ENCODE results near the gene PCK1. TPM values are rescaled to one million over a fixed set of nuclear protein-coding genes. Genes with fewer than 3 reads are reported as not detected.

The PCK1 gene
- total RNA-seq, 1 experiment from 2014 or later, result 0.49 TPM

- no peaks in the 10 kb centered on the region for H3K9me2 ChIP-seq (ENCODE audit: insufficient read depth)
- no peak overlapping the region for H3K4me2 ChIP-seq (ENCODE audit: low read length)
- ChIA-PET CTCF (no interaction called here), POLR2A (no interaction called here), RAD21 (ENCODE audit: low non-redundant PET in 1 of 2, low total read pairs in 2 of 2, uncharacterized antibody in 2 of 2, unreplicated experiment in 2 of 2) (no interaction called here)
- H4K20me1 ChIP-seq (ENCODE audit: insufficient read depth), result no peaks in the 10 kb centered on the region
- DNase-seq (ENCODE audit: low read depth, low spot score) (no peak), ATAC-seq (no peak)
- H3K27me3 ChIP-seq (ENCODE audit: insufficient read depth, low read length), result peaks cover 58% of the 10 kb centered on the region
- no peaks in the 10 kb centered on the region for H3K36me3 ChIP-seq (ENCODE audit: control insufficient read depth in 1 of 2, insufficient read depth in 2 of 2, low read length in 2 of 2)
- H3K9ac ChIP-seq (ENCODE audit: low read length), result no peak overlapping the region
- no peak for TF ChIP-seq CEBPB (IDR thresholded peaks at IDR 0.05; ENCODE audit: low read depth)
- H2AFZ ChIP-seq (ENCODE audit: low read depth, low read length, poor library complexity, severe bottlenecking), result no peak overlapping the region
- H3K79me2 ChIP-seq (ENCODE audit: insufficient read depth, low read length), result no peaks in the 10 kb centered on the region
- H3K27ac ChIP-seq (ENCODE audit: low read depth, low read length), result no peak overlapping the region
- intact Hi-C loops (cut with micrococcal nuclease), result no loop called here
- no peaks in the 10 kb centered on the region for H3K9me3 ChIP-seq (ENCODE audit: control insufficient read depth in 1 of 2, insufficient read depth in 1 of 2, low read depth in 1 of 2, low read length in 2 of 2)
- no TSS peak for BruUV-seq (replicated peaks)
- H3K4me1 ChIP-seq (ENCODE audit: control insufficient read depth in 1 of 2, insufficient read depth in 2 of 2, low read length in 2 of 2), result peaks cover 2 to 13% of the 10 kb centered on the region in 2 experiments; a peak in 2 of 4 replicates
- no peak overlapping the region for H3K4me3 ChIP-seq (replicated peaks in 1 of 2; ENCODE audit: low read depth in 1 of 2, low read length in 2 of 2)
These were observed 1.0 kb upstream of the PCK1 start for GRCh38 chr20:57559658-57560553.

GRCh38 chr20:57561356-57562279 is 708 bp downstream of the PCK1 start:
- ChIA-PET POLR2A (no interaction called here), RAD21 (ENCODE audit: low non-redundant PET in 1 of 2, low total read pairs in 2 of 2, uncharacterized antibody in 2 of 2, unreplicated experiment in 2 of 2) (no interaction called here), CTCF (no interaction called here)
- TF ChIP-seq SIN3A (IDR thresholded peaks at IDR 0.05; ENCODE audit: low read depth) (no peak), SP1 (IDR thresholded peaks at IDR 0.05; ENCODE audit: low read depth) (no peak), EGR1 (IDR thresholded peaks at IDR 0.05; ENCODE audit: low read depth) (no peak), POLR2A (IDR thresholded peaks at IDR 0.05; ENCODE audit: borderline replicate concordance, extremely low read depth, insufficient read depth, insufficient read length) (no peak), TCF7L2 (IDR thresholded peaks at IDR 0.05; ENCODE audit: borderline replicate concordance, extremely low read depth, insufficient read depth, insufficient read length) (no peak), EZH2 (IDR thresholded peaks at IDR 0.05) (no peak)
- BruUV-seq (replicated peaks), result no TSS peak
- no peak for ATAC-seq
- no peak for DNase-seq (ENCODE audit: low read depth, low spot score)
- no peak overlapping the region for H3K9ac ChIP-seq (ENCODE audit: low read length)
- peaks cover 55% of the 10 kb centered on the region for H3K27me3 ChIP-seq (ENCODE audit: insufficient read depth, low read length)
- H3K4me2 ChIP-seq (ENCODE audit: low read length), result no peak overlapping the region
- no peak overlapping the region for H2AFZ ChIP-seq (ENCODE audit: low read depth, low read length, poor library complexity, severe bottlenecking)
- H3K9me2 ChIP-seq (ENCODE audit: insufficient read depth), result no peaks in the 10 kb centered on the region
- peaks cover 2 to 13% of the 10 kb centered on the region in 2 experiments; a peak in 2 of 4 replicates for H3K4me1 ChIP-seq (ENCODE audit: control insufficient read depth in 1 of 2, insufficient read depth in 2 of 2, low read length in 2 of 2)
- no peak overlapping the region for H3K4me3 ChIP-seq (replicated peaks in 1 of 2; ENCODE audit: low read depth in 1 of 2, low read length in 2 of 2)
- H3K36me3 ChIP-seq (ENCODE audit: control insufficient read depth in 1 of 2, insufficient read depth in 2 of 2, low read length in 2 of 2), result no peaks in the 10 kb centered on the region
- intact Hi-C loops (cut with micrococcal nuclease), result no loop called here
- no peaks in the 10 kb centered on the region for H3K79me2 ChIP-seq (ENCODE audit: insufficient read depth, low read length)
- no peaks in the 10 kb centered on the region for H3K9me3 ChIP-seq (ENCODE audit: control insufficient read depth in 1 of 2, insufficient read depth in 1 of 2, low read depth in 1 of 2, low read length in 2 of 2)
- no peaks in the 10 kb centered on the region for H4K20me1 ChIP-seq (ENCODE audit: insufficient read depth)
- no peak overlapping the region for H3K27ac ChIP-seq (ENCODE audit: low read depth, low read length)

Measured in HCT116 (cell line).